Ramos (cell line): ENCODE results near the gene CRACDL.

Source experiments
- in situ Hi-C: fragments of 300-500 bp; cut with MboI; formaldehyde crosslinking; loops from one replicate; pipeline ENCODE4 v1.14.3; 2022; ENCODE audit warnings: low sequenced_read_pairs; ENCODE audit not compliant: unreplicated experiment

Gene CRACDL

GRCh38 chr2:98928242-98928641 is 7.8 kb downstream of the CRACDL start:
- in situ Hi-C loops: no loop called here

- in situ Hi-C loops: no loop called here
Observed at GRCh38 chr2:98927027-98927426, 9.0 kb downstream of the CRACDL start.

DNA sequence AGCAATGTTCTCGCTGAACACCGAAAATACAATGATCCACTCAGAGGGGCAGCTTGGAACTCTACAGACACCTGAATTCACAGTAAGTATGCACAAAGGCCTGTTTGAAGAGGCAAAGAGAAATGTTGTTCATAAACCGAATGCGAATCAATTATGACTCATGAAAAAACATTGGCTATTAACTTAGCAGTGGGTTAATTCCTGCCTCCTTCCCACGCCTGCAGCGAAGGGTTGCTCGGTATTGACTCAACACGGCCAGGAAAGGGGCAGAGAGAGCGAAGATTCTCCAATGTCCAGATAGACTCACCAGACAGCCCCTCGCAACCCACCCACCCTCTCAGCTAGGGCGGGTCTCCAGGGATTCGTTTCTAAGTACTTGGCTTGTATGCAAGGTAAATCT is 9.4 kb downstream of the CRACDL start:
- in situ Hi-C loops: no loop called here

- in situ Hi-C loops: no loop called here
Observed at GRCh38 chr2:98924910-98925309, 11.1 kb downstream of the CRACDL start.

GRCh38 chr2:98924038-98924830 is 11.8 kb downstream of the CRACDL start:
- in situ Hi-C loops: no loop called here

DNA sequence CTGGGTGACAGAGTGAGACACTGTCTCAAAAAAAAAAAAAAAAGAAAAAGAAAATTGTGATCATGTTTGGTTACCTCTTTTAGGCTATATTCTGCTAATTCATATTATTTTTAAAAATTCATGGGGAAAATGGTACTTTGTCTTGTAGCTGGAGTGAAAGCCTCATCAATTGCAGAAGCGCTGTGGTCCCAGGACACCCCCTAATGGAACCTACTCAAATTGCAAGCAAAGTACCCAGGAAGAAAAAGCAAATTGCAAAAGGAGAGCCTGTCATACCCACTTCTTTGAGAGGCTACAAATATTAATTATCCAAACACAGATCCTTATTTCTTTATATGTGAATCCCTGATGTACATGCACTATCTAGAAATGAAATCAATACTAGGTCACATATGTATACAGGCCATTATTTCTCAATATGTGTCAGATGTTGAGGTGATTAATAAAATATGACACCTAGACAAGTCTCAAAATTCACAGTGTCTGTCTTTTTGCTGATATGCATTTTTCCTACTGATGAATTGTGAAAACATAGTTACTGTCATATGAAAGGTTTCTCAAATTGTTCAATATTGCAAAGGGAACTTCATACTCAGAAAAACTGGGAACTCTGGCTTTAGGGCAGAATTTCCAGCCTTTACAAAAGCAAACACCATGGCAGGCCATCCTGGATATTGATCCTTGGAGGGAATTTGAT is 12.6 kb downstream of the CRACDL start:
- in situ Hi-C loops: no loop called here

DNA sequence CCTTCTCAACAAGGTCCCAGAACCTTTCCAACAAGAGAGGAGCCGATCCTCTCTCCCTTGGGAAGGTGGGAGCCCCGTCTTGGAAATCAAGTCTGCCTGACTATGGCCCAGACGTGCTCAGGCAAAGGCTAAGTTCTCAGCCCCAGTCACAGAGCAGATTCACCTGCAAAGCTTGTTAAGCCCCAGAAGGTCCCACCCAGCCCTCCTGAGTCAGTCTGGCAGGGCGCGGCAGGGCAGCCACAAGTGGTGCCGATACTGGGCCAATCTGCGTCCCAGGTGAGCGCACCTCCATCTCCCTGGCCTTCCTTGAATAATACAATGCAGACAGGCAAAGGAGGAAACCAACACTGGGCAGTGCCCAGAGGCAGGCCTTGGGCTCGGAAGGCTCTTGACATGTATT is 15.0 kb downstream of the CRACDL start:
- in situ Hi-C loops: no loop called here

DNA sequence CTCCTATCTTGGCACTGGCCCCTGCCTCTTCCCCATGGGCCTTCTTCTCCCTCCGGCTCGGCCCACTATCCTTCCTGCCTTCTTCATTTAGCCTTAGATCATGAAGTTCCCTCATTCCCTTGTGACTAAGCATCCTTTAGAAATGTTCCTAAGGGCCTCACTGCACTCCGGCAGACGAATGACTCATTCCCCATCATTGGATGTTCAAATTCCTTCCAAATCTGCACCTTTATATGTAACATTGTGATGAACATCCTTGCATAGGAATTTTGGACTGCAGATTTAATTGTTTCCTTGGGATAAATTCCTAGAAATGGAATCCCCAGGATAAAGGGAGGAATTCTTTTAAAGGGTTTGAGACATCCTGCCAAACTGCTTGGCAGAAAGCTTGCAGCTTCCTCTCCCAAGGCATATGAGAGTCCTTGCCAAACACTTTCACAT is 19.0 kb downstream of the CRACDL start:
- in situ Hi-C loops: no loop called here

GRCh38 chr2:98915751-98916358 is 20.2 kb downstream of the CRACDL start:
- in situ Hi-C loops: no loop called here

GRCh38 chr2:98914713-98915580 is 21.1 kb downstream of the CRACDL start:
- in situ Hi-C loops: no loop called here

DNA sequence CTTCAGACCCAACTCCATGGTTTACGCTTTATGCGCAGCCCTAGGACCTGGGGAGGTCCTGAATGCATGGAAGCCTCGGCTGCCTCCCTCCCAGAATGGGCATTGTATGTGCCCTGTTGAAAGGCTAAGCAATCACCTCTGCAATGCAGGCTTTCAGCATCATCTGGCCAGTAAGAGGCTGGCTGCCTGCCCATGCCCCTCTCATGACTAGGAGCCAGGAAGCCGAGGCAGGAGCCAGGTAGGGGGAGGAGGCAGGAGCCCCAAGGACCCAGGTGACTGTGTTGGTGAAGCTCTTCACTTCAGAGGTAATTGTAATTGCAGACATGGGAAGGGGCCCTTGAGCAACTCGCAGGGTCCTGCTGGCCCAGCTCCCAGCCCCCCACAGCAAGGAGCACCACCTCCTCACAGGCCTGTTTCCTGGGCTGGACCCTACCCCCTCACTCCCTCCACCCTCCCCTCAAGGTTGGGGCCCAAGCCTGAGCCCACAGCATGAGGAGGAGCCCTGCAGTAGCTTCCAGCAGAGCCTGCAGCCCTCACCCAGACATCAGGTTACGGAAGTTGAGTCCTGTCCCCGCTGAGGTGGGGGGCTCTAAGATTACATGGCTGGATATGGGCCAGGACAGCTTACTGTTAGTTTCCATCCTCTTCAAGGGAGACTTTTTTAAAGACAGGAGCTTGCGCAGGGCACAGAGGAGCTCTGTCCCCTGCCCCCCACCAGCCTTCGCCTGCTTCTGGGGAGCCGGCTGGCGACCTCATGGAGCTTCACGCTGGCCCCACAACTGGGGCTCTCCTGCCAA is 21.9 kb downstream of the CRACDL start:
- in situ Hi-C loops: no loop called here

DNA sequence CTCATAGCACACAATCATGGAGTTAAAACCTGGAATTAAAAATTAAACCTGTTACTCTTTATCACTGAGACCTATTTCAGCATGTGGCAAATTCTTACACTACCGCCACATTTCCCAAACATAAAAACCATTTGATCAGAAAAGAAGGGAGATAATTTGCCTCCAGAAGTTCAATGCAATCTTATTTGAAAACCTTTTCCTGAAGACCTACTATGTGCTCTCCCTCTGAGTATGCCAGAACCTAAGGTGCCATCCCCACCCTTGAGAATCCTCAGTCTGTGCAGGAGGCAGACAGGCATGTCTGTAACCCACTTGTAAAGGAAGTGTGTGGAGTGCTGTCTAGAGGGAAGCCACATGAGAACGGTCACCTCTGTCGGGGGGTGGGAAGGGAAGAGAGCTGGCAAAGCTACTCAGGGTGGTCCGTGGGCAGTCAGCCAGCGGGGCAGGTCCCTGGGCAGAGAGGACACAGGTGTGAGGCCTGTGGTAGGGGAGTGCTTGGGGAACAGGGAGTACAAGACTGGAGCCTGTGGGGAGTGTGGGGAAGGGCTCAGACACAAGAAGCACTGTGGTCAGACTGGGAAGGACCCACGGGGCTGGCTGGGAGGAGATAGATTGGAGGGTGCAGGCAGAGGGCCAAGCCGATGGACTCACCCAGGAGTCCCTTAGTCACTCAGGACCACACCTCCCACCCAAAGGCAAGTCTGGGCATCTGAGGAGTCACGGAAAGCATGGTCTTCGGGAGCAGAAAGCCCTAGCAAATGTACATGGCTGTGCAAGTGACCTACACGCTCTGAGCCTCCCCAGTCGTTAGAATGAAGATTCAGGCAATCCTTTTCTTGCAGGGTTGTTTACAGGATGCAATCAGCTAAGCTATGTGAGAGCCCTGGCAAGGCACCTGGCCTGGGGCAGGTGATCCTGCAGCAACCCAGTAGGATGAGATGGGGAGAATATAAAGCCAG is 22.8 kb downstream of the CRACDL start:
- in situ Hi-C loops: no loop called here

DNA sequence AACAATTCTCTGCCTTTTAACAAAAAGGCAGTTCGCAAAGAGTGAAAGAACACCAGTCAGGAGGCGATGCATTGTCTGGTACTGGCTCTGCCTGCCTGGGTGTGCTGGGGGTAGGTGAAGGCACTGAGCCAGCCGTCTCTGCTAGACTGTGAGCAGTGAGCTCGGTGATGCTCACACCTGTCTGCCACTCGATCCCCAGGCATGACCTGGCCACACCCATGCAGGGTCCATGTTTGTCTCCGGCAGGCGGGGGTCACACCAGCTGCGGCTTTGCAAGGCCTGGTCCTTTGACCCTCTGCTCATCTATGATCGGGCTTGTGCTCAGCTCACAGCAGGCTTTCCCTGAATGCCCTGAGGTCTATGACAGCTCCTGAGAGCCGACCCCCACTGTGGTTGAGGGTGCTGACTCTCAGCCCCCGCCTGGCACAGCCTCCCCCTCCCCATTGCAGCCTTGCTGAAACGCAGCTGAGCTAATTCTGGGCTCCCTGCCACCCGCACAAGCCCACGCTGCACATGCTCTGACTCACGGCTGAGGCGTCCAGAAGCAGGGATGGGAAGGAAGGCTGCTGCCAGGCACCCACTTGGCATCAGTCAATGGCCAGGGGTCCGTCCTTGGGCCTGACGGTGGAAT is 23.7 kb downstream of the CRACDL start:
- in situ Hi-C loops: no loop called here

- in situ Hi-C loops: no loop called here
Observed at GRCh38 chr2:98911376-98912154, 24.5 kb downstream of the CRACDL start.

GRCh38 chr2:98911126-98911375 is 25.0 kb downstream of the CRACDL start:
- in situ Hi-C loops: no loop called here

GRCh38 chr2:98910349-98911125 is 25.5 kb downstream of the CRACDL start:
- in situ Hi-C loops: no loop called here
